22Rv1 (cell line): ENCODE data around the gene CSF1R.

Source experiments
- CTCF ChIP-seq: fragments of 450-650 bp; IDR thresholded peaks from 2 replicates; pipeline ENCODE4 v1.5.1; 2017; ENCODE audit warnings: mild to moderate bottlenecking
- ZFX ChIP-seq: fragments of 450-650 bp; IDR thresholded peaks from 2 replicates; pipeline ENCODE4 v1.6.1; 2017; ENCODE audit warnings: antibody characterized with exemption, borderline replicate concordance

DNA sequence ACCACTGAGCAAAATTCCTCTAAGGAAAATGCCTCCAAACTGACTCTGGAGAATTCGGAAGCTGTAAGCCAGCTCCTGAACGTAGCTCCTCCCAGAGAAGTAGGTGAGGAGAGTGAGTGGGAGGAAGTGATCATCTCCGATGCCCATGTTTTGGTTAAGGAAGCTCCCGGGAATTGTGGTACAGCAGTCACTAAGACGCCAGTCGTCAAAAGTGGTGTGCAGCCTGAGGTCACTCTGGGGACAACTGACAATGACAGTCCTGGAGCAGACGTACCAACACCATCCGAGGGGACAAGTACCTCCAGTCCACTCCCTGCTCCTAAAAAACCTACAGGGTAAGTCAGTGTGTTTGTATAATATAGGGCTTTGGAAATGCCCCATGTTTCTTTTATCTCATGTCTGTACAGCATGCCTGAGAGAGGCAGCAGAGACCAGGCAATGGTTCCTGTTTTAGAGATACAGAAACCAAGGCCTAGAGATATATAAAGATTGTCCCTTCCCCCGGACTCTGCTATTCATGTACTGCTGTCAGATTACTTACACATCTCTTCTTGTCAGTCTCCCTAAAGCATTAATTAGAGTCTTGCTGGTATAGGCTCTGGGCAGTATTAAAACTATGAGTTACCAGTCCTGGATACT lies 61.9 kb downstream of the CSF1R start:
- TF ChIP-seq CTCF (no peak), ZFX (no peak)
